Large intestine (tissue), 3 donors: ENCODE measurements around the gene GLIPR1L1. TPM values are rescaled to one million over a fixed set of nuclear protein-coding genes. Genes with fewer than 3 reads are reported as not detected.
A peak's percentile ranks its signal among the peaks of the same experiment; 100 is the strongest.

Experiments
- DNase-seq, 2 donors: peaks; one replicate each; pipeline versions ENCODE4 v3.0.0 to v3.0.0-alpha.2; 2013
- H3K27ac ChIP-seq: one replicate; pipeline ENCODE4 v1.5.1; 2013; ENCODE audit warnings: low read length
- H3K27me3 ChIP-seq: 2 replicates; pipeline ENCODE4 v1.6.1; 2013; ENCODE audit warnings: low read length; ENCODE audit not compliant: control insufficient read depth, insufficient read depth
- H3K36me3 ChIP-seq: 2 replicates; pipeline ENCODE4 v1.6.1; 2013; ENCODE audit warnings: low read length; ENCODE audit not compliant: control insufficient read depth, insufficient read depth
- H3K4me1 ChIP-seq: one replicate; pipeline ENCODE4 v1.6.1; 2013; ENCODE audit warnings: low read length; ENCODE audit not compliant: control insufficient read depth, insufficient read depth
- H3K4me3 ChIP-seq: one replicate; pipeline ENCODE4 v1.5.1; 2013; ENCODE audit warnings: low read length
- H3K9me3 ChIP-seq: one replicate; pipeline ENCODE4 v1.6.1; 2013; ENCODE audit warnings: mild to moderate bottlenecking, low read depth, low read length, moderate library complexity; ENCODE audit not compliant: control insufficient read depth
- WGBS: methylation state at CpG from one replicate; pipeline ENCODE4 v1.1.5; 2013; ENCODE audit warnings: low lambda C conversion rate; ENCODE audit not compliant: insufficient coverage; 5-methylcytosine and 5-hydroxymethylcytosine counted together
- polyA plus RNA-seq: library from polyadenylated mRNA; unstranded; fragments of 120-200 nt; gene quantifications from one replicate; pipeline ENCODE4 v1.2.1, GENCODE V29; 2013

Gene GLIPR1L1
- polyA plus RNA-seq, 1 donor: 0.27 TPM

- no peak for DNase-seq
- Histone ChIP-seq H3K36me3 (no peaks in the 10 kb centered on the region), H3K4me3 (no peak overlapping the region), H3K27me3 (no peaks in the 10 kb centered on the region), H3K4me1 (no peaks in the 10 kb centered on the region), H3K9me3 (no peaks in the 10 kb centered on the region), H3K27ac (no peak overlapping the region)
- WGBS: no CpG with 5 or more reads among the region's 4 CpGs
These were observed 15.5 kb downstream of the GLIPR1L1 start for GRCh38 chr12:75349946-75350345.

- no peaks in the 10 kb centered on the region for H3K4me1 ChIP-seq
- 75% methylated on average over 1 of the region's 2 CpGs for WGBS
- H3K4me3 ChIP-seq: no peak overlapping the region
- H3K27me3 ChIP-seq: no peaks in the 10 kb centered on the region
- H3K36me3 ChIP-seq: no peaks in the 10 kb centered on the region
- peaks cover under 1% of the 10 kb centered on the region for H3K9me3 ChIP-seq
- no peak for DNase-seq
- no peak overlapping the region for H3K27ac ChIP-seq
These were observed 15.9 kb downstream of the GLIPR1L1 start for GRCh38 chr12:75350413-75350812.

GRCh38 chr12:75354011-75354410 is 19.5 kb downstream of the GLIPR1L1 start:
- H3K4me1 ChIP-seq: no peaks in the 10 kb centered on the region
- no peak overlapping the region for H3K27ac ChIP-seq
- H3K9me3 ChIP-seq: peaks cover 5% of the 10 kb centered on the region
- H3K36me3 ChIP-seq: no peaks in the 10 kb centered on the region
- H3K27me3 ChIP-seq: no peaks in the 10 kb centered on the region
- no peak overlapping the region for H3K4me3 ChIP-seq
- DNase-seq: no peak

GRCh38 chr12:75360920-75361319 is 26.4 kb downstream of the GLIPR1L1 start:
- Histone ChIP-seq H3K4me1 (no peaks in the 10 kb centered on the region), H3K36me3 (no peaks in the 10 kb centered on the region), H3K27ac (no peak overlapping the region), H3K27me3 (no peaks in the 10 kb centered on the region), H3K9me3 (no peaks in the 10 kb centered on the region), H3K4me3 (no peak overlapping the region)
- no peak for DNase-seq

- no CpG with 5 or more reads among the region's 1 CpG for WGBS
- DNase-seq: no peak
- Histone ChIP-seq H3K27ac (no peak overlapping the region), H3K36me3 (no peaks in the 10 kb centered on the region), H3K4me3 (no peak overlapping the region), H3K27me3 (no peaks in the 10 kb centered on the region), H3K9me3 (no peaks in the 10 kb centered on the region), H3K4me1 (no peaks in the 10 kb centered on the region)
These were observed 26.9 kb downstream of the GLIPR1L1 start for GRCh38 chr12:75361408-75361807.

GRCh38 chr12:75364919-75365318 is 30.4 kb downstream of the GLIPR1L1 start:
- Histone ChIP-seq H3K27ac (no peak overlapping the region), H3K4me3 (no peak overlapping the region), H3K9me3 (no peaks in the 10 kb centered on the region), H3K4me1 (no peaks in the 10 kb centered on the region), H3K36me3 (no peaks in the 10 kb centered on the region), H3K27me3 (no peaks in the 10 kb centered on the region)
- DNase-seq: no peak

- no CpG with 5 or more reads among the region's 1 CpG for WGBS
- H3K36me3 ChIP-seq: no peaks in the 10 kb centered on the region
- no peak overlapping the region for H3K27ac ChIP-seq
- H3K4me1 ChIP-seq: no peaks in the 10 kb centered on the region
- H3K27me3 ChIP-seq: no peaks in the 10 kb centered on the region
- no peaks in the 10 kb centered on the region for H3K9me3 ChIP-seq
- H3K4me3 ChIP-seq: no peak overlapping the region
- DNase-seq: no peak
These were observed 32.2 kb downstream of the GLIPR1L1 start for GRCh38 chr12:75366629-75367028.

GRCh38 chr12:75374971-75375370 is 40.5 kb downstream of the GLIPR1L1 start:
- Histone ChIP-seq H3K4me3 (no peak overlapping the region), H3K27ac (no peak overlapping the region), H3K4me1 (no peaks in the 10 kb centered on the region), H3K9me3 (no peaks in the 10 kb centered on the region), H3K36me3 (no peaks in the 10 kb centered on the region), H3K27me3 (no peaks in the 10 kb centered on the region)
- DNase-seq: no peak
- WGBS: no CpG with 5 or more reads among the region's 2 CpGs

- Histone ChIP-seq H3K27ac (no peak overlapping the region), H3K9me3 (no peaks in the 10 kb centered on the region), H3K4me3 (no peak overlapping the region), H3K36me3 (no peaks in the 10 kb centered on the region), H3K4me1 (no peaks in the 10 kb centered on the region), H3K27me3 (no peaks in the 10 kb centered on the region)
- 100% methylated on average over 1 of the region's 1 CpG for WGBS
- no peak for DNase-seq
These were observed 43.9 kb downstream of the GLIPR1L1 start for GRCh38 chr12:75378354-75378753.

GRCh38 chr12:75389061-75389460 is 54.6 kb downstream of the GLIPR1L1 start:
- DNase-seq: no peak
- WGBS: no CpG with 5 or more reads among the region's 1 CpG
- Histone ChIP-seq H3K27me3 (no peaks in the 10 kb centered on the region), H3K9me3 (no peaks in the 10 kb centered on the region), H3K4me3 (no peak overlapping the region), H3K4me1 (no peaks in the 10 kb centered on the region), H3K27ac (no peak overlapping the region), H3K36me3 (no peaks in the 10 kb centered on the region)

- no peaks in the 10 kb centered on the region for H3K27me3 ChIP-seq
- 71% methylated on average over 1 of the region's 1 CpG for WGBS
- H3K36me3 ChIP-seq: no peaks in the 10 kb centered on the region
- DNase-seq: peak in 1 of 2 donors; percentile 8
- no peaks in the 10 kb centered on the region for H3K4me1 ChIP-seq
- H3K4me3 ChIP-seq: no peak overlapping the region
- H3K27ac ChIP-seq: no peak overlapping the region
- H3K9me3 ChIP-seq: no peaks in the 10 kb centered on the region
These were observed 55.2 kb downstream of the GLIPR1L1 start for GRCh38 chr12:75389706-75390105.
